CD4-positive, alpha-beta memory T cell (primary cell): ENCODE data around the gene STRA8. TPM values are rescaled to one million over a fixed set of nuclear protein-coding genes. Genes with fewer than 3 reads are reported as not detected.

Experiments used
- CTCF ChIA-PET: fragments of 350-600 bp; sonication (Branson Sonifier 250); formaldehyde crosslinking; loops from one replicate; lab custom pipeline; 2021; ENCODE audit warnings: inconsistent platforms; ENCODE audit not compliant: partially characterized antibody; lab: Charles Lee
- POLR2A ChIA-PET: fragments of 350-600 bp; sonication (Branson Sonifier 250); formaldehyde crosslinking; loops from one replicate; lab custom pipeline; 2021; ENCODE audit not compliant: partially characterized antibody; lab: Charles Lee
- DNase-seq, 5 donors: peaks; one replicate each; pipeline versions ENCODE4 v3.0.0 to v3.0.0-alpha.2; 2020 to 2022; ENCODE audit warnings: mixed read lengths in 1 of 5
- H3K27ac ChIP-seq: one replicate; pipeline ENCODE4 v1.7.0; 2013; ENCODE audit warnings: low read depth, low read length
- H3K27me3 ChIP-seq: 2 replicates; pipeline ENCODE4 v1.7.0; 2013; ENCODE audit warnings: mild to moderate bottlenecking, low read length, moderate library complexity; ENCODE audit not compliant: insufficient read depth
- H3K36me3 ChIP-seq: 2 replicates; pipeline ENCODE4 v1.7.0; 2013; ENCODE audit warnings: mild to moderate bottlenecking, low read length, moderate library complexity; ENCODE audit not compliant: insufficient read depth
- H3K4me1 ChIP-seq: 2 replicates; pipeline ENCODE4 v1.7.0; 2013; ENCODE audit warnings: mild to moderate bottlenecking, low read length, moderate library complexity; ENCODE audit not compliant: insufficient read depth
- H3K4me3 ChIP-seq, 2 donors: one replicate each; pipeline ENCODE4 v1.7.0; 2013; ENCODE audit warnings: low read length in 2 of 2, mild to moderate bottlenecking in 1 of 2
- H3K9me3 ChIP-seq, 2 donors: one replicate each; pipeline ENCODE4 v1.7.0; 2013; ENCODE audit warnings: low read length in 2 of 2, control low read depth in 1 of 2; ENCODE audit not compliant: control insufficient read depth in 1 of 2
- H3K27ac Mint-ChIP-seq, 7 donors: one replicate each; pipeline ENCODE4 v1.8.0; 2020 to 2021; ENCODE audit warnings: mixed read lengths in 7 of 7, mild to moderate bottlenecking in 6 of 7, inconsistent platforms in 3 of 7, moderate library complexity in 3 of 7
- H3K27me3 Mint-ChIP-seq, 2 donors: one replicate each; pipeline ENCODE4 v1.8.0; 2020 to 2021; ENCODE audit warnings: mixed read lengths in 2 of 2
- H3K36me3 Mint-ChIP-seq, 2 donors: one replicate each; pipeline ENCODE4 v1.8.0; 2020 to 2021; ENCODE audit warnings: mixed read lengths in 2 of 2, inconsistent platforms in 1 of 2, mild to moderate bottlenecking in 1 of 2
- H3K4me1 Mint-ChIP-seq, 4 donors: one replicate each; pipeline ENCODE4 v1.8.0; 2020 to 2021; ENCODE audit warnings: mixed read lengths in 4 of 4, mild to moderate bottlenecking in 1 of 4
- H3K4me3 Mint-ChIP-seq, 8 donors: one replicate each; pipeline ENCODE4 v1.8.0; 2020 to 2021; ENCODE audit warnings: mixed read lengths in 8 of 8, mild to moderate bottlenecking in 7 of 8, moderate library complexity in 6 of 8, inconsistent platforms in 3 of 8
- H3K9me3 Mint-ChIP-seq, 8 donors: one replicate each; pipeline ENCODE4 v1.8.0; 2020 to 2021; ENCODE audit warnings: mixed read lengths in 8 of 8, mild to moderate bottlenecking in 5 of 8, inconsistent platforms in 3 of 8, moderate library complexity in 1 of 8
- intact Hi-C: fragments of 100-400 bp; cut with micrococcal nuclease; formaldehyde crosslinking; loops from one replicate; pipeline ENCODE4 v1.15.1; 2023
- polyA plus RNA-seq, 2 donors: library from polyadenylated mRNA; unstranded; fragments of 300-500 nt; fragmentation: Illumina TruSeq; gene quantifications; one replicate each; pipeline ENCODE4 v1.2.3, GENCODE V29; 2021
- total RNA-seq, 2 experiments: library from RNA; stranded (reverse); gene quantifications; one replicate each; pipeline ENCODE4 v1.2.3, GENCODE V29; 2021

Gene STRA8
- total and polyA plus RNA-seq, 4 experiments from 2014 or later: not detected

- H3K4me3 Mint-ChIP-seq: no peak overlapping the region
Measured at GRCh38 chr7:135265637-135266036, 32.0 kb downstream of the STRA8 start.

GRCh38 chr7:135269921-135270320, 36.3 kb downstream of the STRA8 start:
- Histone ChIP-seq H3K27me3 (no peaks in the 10 kb centered on the region), H3K9me3 (no peaks in the 10 kb centered on the region), H3K4me3 (no peak overlapping the region), H3K4me1 (no peaks in the 10 kb centered on the region), H3K27ac (no peak overlapping the region), H3K36me3 (no peaks in the 10 kb centered on the region)
- no peak for DNase-seq
- POLR2A ChIA-PET: no interaction called here
- H3K4me3 Mint-ChIP-seq: no peak overlapping the region
- CTCF ChIA-PET: no interaction called here
- peaks cover 0 to 4% (median 3%) of the 10 kb centered on the region in 4 donors for H3K4me1 Mint-ChIP-seq
- no peaks in the 10 kb centered on the region for H3K36me3 Mint-ChIP-seq
- peaks cover 7 to 9% of the 10 kb centered on the region in 2 donors for H3K27me3 Mint-ChIP-seq
- no peak overlapping the region for H3K27ac Mint-ChIP-seq
- intact Hi-C loops: no loop called here
- peaks cover under 1 to 15% (median 8%) of the 10 kb centered on the region in 8 donors for H3K9me3 Mint-ChIP-seq

More at GRCh38 chr7:135265637-135266036, 32.0 kb downstream of the STRA8 start:
- Mint-ChIP-seq H3K36me3 (peaks cover 0 to 6% of the 10 kb centered on the region in 2 donors), H3K4me1 (no peaks in the 10 kb centered on the region), H3K27ac (no peak overlapping the region), H3K27me3 (peaks cover 8 to 10% of the 10 kb centered on the region in 2 donors), H3K9me3 (peaks cover 5 to 36% (median 14%) of the 10 kb centered on the region in 8 donors)
- H3K27ac ChIP-seq: no peak overlapping the region
- H3K4me1 ChIP-seq: no peaks in the 10 kb centered on the region
- intact Hi-C loops: no loop called here
- no peaks in the 10 kb centered on the region for H3K27me3 ChIP-seq
- ChIA-PET CTCF (interaction anchor here (1.2 to 2.6 kb wide), 2 partner anchors 9 to 356 kb away, joined by 4 to 25 read pairs; no protein-coding TSS in a partner anchor), POLR2A (no interaction called here)
- H3K9me3 ChIP-seq: no peaks in the 10 kb centered on the region
- H3K36me3 ChIP-seq: no peaks in the 10 kb centered on the region
- no peak overlapping the region for H3K4me3 ChIP-seq
- DNase-seq: no peak

- no peak overlapping the region for H3K4me3 Mint-ChIP-seq
- no peaks in the 10 kb centered on the region for H3K36me3 ChIP-seq
- H3K4me1 ChIP-seq: no peaks in the 10 kb centered on the region
- no peaks in the 10 kb centered on the region for H3K9me3 ChIP-seq
- intact Hi-C loops: no loop called here
- H3K9me3 Mint-ChIP-seq: peaks cover 0 to 12% (median 3%) of the 10 kb centered on the region in 8 donors
- H3K36me3 Mint-ChIP-seq: no peaks in the 10 kb centered on the region
- ChIA-PET CTCF (interaction anchor here (0.8 kb wide), 1 partner anchor 10 kb away, joined by 3 read pairs; no protein-coding TSS in a partner anchor), POLR2A (no interaction called here)
- peaks cover 7 to 9% of the 10 kb centered on the region in 2 donors for H3K27me3 Mint-ChIP-seq
- H3K27ac ChIP-seq: no peak overlapping the region
- no peak overlapping the region for H3K27ac Mint-ChIP-seq
- no peaks in the 10 kb centered on the region for H3K27me3 ChIP-seq
- no peak overlapping the region for H3K4me3 ChIP-seq
- DNase-seq: no peak
- H3K4me1 Mint-ChIP-seq: peaks cover 0 to 4% (median 3%) of the 10 kb centered on the region in 4 donors
Measured at GRCh38 chr7:135270577-135271254, 37.1 kb downstream of the STRA8 start.

- no peaks in the 10 kb centered on the region for H3K4me1 ChIP-seq
- no peaks in the 10 kb centered on the region for H3K36me3 ChIP-seq
- no peak for DNase-seq
- peaks cover 7 to 9% of the 10 kb centered on the region in 2 donors for H3K27me3 Mint-ChIP-seq
- no peak overlapping the region for H3K27ac ChIP-seq
- H3K27ac Mint-ChIP-seq: no peak overlapping the region
- ChIA-PET CTCF (interaction anchor here (0.8 kb wide), 1 partner anchor 9 kb away, joined by 3 read pairs; no protein-coding TSS in a partner anchor), POLR2A (no interaction called here)
- H3K36me3 Mint-ChIP-seq: no peaks in the 10 kb centered on the region
- no peaks in the 10 kb centered on the region for H3K27me3 ChIP-seq
- no peaks in the 10 kb centered on the region for H3K9me3 ChIP-seq
- no peak overlapping the region for H3K4me3 Mint-ChIP-seq
- no peak overlapping the region for H3K4me3 ChIP-seq
- intact Hi-C loops: no loop called here
- peaks cover 0 to 10% (median 0%) of the 10 kb centered on the region in 8 donors for H3K9me3 Mint-ChIP-seq
- peaks cover 0 to 4% (median 3%) of the 10 kb centered on the region in 4 donors for H3K4me1 Mint-ChIP-seq
Measured at GRCh38 chr7:135271255-135271615, 37.6 kb downstream of the STRA8 start.

GRCh38 chr7:135272303-135272702, 38.7 kb downstream of the STRA8 start:
- no peak for DNase-seq
- Histone ChIP-seq H3K9me3 (no peaks in the 10 kb centered on the region), H3K4me1 (no peaks in the 10 kb centered on the region), H3K27ac (no peak overlapping the region), H3K27me3 (no peaks in the 10 kb centered on the region), H3K4me3 (no peak overlapping the region), H3K36me3 (no peaks in the 10 kb centered on the region)
- Mint-ChIP-seq H3K27me3 (peaks cover 7% of the 10 kb centered on the region in 2 donors), H3K4me1 (peaks cover 0 to 4% (median 3%) of the 10 kb centered on the region in 4 donors), H3K27ac (no peak overlapping the region), H3K9me3 (peaks cover 0 to 2% (median 0%) of the 10 kb centered on the region in 8 donors), H3K4me3 (no peak overlapping the region), H3K36me3 (no peaks in the 10 kb centered on the region)
- ChIA-PET POLR2A (no interaction called here), CTCF (interaction anchor here (0.7 to 4.4 kb wide), 3 partner anchors 8 to 372 kb away, joined by 3 to 60 read pairs (median 25); no protein-coding TSS in a partner anchor)
- intact Hi-C loops: no loop called here

GRCh38 chr7:135273581-135273980, 39.9 kb downstream of the STRA8 start:
- Mint-ChIP-seq H3K4me1 (peaks cover 0 to 4% (median 3%) of the 10 kb centered on the region in 4 donors), H3K4me3 (no peak overlapping the region), H3K27ac (no peak overlapping the region), H3K36me3 (no peaks in the 10 kb centered on the region), H3K9me3 (no peaks in the 10 kb centered on the region), H3K27me3 (peaks cover 3 to 4% of the 10 kb centered on the region in 2 donors)
- Histone ChIP-seq H3K4me3 (no peak overlapping the region), H3K4me1 (no peaks in the 10 kb centered on the region), H3K27ac (no peak overlapping the region), H3K36me3 (no peaks in the 10 kb centered on the region), H3K9me3 (no peaks in the 10 kb centered on the region), H3K27me3 (no peaks in the 10 kb centered on the region)
- ChIA-PET CTCF (interaction anchor here (0.8 to 4.4 kb wide), 13 partner anchors 9 to 374 kb away, joined by 3 to 60 read pairs (median 5); partner anchors contain the start of gene TMEM140), POLR2A (interaction anchor here (0.8 kb wide), 1 partner anchor 239 kb away, joined by 3 read pairs; no protein-coding TSS in a partner anchor)
- DNase-seq: no peak
- intact Hi-C loops: no loop called here
